HG02981 (cell line): ENCODE measurements around the gene CARMIL3.
"Not testable (repeated sequence)": the region's sequence is repeated elsewhere in the genome, so short reads cannot be mapped to it uniquely, and the experiment has no call there.

ENCODE experiments used
- ATAC-seq: cut with Tn5 transposase; IDR thresholded peaks from one replicate; pipeline ENCODE4 v1.9.1; 2021; ENCODE audit warnings: mild to moderate bottlenecking, moderate library complexity; ENCODE audit not compliant: unreplicated experiment

CARMIL3 gene

DNA sequence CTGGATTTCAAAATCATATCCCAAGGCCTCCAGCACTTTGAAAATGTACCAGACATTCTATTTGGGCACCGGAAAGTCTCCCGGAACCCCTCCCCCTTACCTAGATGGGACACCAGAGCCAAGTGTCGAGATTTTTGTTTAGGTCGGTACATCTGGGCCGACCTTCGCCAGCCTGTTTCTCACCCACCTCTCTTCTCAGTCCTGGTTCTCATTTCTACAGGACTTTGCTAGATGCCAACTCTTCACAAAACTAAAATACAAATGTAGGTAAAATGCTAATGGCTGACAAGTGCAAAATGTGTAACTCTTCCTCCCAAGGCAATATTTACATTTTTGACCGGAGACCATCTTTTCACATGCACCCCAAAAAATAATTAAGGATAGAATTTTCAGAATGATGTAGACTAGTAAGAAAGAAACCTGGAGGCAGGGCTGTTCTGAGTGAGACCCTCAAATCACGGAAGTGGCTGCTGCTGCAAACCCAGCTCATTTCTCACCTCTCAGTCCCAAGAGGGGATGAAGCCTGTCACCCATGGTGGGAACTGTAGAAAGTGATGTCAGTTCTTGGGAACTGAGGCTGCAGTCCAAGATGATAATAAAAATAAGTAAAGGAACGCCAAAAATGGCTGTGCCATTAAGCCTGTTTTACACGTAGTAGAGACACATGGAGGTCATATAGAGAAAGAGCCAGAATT, 14.7 kb upstream of the CARMIL3 start:
- ATAC-seq = not testable (repeated sequence)

DNA sequence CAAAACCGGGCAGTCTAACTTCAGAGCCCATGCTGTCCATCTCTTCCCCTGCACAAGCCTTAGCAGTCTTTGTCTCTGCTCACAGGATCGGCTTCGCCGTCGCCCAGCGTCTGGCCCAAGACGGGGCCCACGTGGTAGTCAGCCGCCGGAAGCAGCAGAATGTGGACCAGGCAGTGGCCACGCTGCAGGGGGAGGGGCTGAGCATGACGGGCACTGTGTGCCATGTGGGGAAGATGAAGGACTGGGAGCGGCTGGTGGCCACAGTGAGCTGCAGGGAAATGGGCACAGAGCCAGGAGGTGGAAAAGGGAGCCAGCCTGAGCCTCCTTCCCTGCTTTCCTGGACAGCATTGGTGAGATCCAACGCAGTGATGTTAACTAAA, 14.2 kb upstream of the CARMIL3 start:
- no peak for ATAC-seq

DNA sequence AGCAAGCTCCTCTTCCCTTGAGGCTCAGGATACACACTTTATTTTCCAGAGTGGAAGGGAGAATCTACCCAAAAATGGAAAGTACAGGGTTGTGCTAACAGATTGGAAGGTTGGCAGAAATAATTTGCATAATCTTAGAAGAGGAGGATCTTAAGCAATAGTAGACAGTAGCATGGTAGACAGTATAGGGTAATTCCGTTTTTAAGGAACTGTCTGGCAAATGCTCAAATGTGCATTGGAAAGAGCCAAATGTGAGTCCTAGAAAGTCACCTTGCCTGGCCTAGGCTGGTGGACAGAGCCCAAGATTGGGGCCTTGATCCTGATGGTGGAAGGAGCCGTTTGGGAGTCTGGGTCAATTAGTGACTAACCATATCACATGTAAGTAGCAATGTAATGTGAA, 13.1 kb upstream of the CARMIL3 start:
- no peak for ATAC-seq

DNA sequence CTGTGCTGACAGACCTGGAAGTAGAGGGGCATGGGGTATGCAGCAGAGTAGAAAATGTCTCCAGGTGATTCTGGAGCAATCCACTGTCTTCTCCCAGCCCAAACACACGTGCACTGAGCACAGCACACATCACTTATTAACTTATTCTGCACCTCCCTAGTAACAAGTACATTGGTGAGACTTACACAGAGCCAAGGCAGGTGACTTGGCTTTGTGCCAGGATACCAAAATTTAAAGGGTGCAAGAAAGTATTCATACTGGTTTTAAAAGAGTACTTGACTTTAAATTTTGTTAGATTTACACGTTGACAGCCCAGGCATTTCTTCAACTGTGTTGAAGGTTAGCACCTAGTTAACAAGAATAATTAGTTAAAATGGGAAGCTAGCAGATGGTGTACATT, 11.1 kb upstream of the CARMIL3 start:
- ATAC-seq = no peak

DNA sequence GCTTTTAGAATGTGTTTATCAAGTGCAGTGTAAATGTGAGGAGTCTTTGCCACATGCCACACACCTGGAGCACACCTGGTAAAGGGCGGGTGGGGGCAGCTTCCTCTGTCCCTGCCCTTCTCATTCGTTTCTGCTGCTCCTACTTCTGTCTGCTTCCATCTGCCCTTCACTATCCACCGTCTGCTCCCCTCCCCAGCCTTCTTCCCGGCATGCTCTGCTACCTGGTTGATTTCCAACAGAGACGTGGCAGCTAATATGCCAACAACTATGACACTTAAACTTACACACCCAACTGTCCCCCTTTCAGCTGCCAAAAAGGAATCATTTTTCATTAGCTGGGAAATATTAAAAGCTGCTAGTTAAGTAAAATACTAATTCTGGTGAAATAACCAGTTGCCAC, 9.1 kb upstream of the CARMIL3 start:
- ATAC-seq = no peak

DNA sequence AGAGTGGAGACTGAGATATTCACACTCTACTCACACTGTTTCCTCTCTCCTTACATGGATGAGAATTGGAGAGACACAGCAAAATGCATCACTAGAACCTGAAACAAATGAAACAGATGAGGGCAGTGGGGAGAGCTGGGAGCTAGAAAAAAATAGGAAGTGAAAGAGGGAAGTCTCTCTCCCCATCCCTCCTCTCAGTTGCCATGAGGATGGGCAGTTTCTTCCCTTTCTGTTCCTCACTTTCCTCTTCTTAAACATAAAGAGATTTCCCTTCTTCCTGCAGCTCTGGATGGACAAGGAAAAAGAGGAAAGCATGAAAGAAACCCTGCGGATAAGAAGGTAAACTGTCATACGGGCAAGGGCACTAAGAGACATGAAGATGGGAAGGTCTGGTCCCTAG, 2.8 kb upstream of the CARMIL3 start:
- ATAC-seq = not testable (repeated sequence)

DNA sequence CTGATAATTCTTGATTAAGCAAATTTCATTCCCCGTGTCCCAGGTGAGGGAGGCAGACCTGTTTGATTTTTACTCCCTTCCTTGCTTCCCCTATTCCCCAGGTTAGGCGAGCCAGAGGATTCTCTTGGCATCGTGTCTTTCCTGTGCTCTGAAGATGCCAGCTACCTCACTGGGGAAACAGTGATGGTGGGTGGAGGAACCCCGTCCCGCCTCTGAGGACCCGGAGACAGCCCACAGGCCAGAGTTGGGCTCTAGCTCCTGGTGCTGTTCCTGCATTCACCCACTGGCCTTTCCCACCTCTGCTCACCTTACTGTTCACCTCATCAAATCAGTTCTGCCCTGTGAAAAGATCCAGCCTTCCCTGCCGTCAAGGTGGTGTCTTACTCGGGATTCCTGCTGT, 1.1 kb upstream of the CARMIL3 start:
- not testable (repeated sequence) for ATAC-seq

DNA sequence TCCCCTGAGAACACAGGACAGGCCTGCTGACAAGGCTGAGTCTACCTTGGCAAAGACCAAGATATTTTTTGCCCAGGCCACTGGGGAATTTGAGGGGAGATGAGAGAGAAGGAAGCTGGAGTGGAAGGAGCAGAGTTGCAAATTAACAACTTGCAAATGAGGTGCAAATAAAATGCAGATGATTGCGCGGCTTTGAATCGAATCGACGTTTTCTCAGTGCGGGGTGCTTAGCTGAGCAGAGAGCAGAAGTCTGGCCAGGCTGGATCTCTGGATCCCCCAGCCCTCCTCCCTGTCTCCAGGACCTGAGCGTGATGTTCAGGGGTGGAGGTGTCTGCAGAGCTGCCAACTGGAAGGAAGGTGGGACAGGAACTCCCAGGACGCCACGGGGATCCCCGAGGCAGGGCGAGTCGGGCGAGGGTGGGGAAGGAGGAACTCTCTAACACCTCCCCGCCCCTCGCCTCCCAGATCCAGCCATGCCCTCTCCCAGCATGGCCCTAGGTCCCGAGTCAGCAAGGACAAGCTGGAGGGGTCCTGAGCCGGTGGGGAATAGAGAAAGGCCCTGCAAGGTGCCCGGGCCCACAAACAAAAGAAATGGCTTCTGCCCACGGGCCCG, 527 bp upstream of the CARMIL3 start:
- no peak for ATAC-seq

DNA sequence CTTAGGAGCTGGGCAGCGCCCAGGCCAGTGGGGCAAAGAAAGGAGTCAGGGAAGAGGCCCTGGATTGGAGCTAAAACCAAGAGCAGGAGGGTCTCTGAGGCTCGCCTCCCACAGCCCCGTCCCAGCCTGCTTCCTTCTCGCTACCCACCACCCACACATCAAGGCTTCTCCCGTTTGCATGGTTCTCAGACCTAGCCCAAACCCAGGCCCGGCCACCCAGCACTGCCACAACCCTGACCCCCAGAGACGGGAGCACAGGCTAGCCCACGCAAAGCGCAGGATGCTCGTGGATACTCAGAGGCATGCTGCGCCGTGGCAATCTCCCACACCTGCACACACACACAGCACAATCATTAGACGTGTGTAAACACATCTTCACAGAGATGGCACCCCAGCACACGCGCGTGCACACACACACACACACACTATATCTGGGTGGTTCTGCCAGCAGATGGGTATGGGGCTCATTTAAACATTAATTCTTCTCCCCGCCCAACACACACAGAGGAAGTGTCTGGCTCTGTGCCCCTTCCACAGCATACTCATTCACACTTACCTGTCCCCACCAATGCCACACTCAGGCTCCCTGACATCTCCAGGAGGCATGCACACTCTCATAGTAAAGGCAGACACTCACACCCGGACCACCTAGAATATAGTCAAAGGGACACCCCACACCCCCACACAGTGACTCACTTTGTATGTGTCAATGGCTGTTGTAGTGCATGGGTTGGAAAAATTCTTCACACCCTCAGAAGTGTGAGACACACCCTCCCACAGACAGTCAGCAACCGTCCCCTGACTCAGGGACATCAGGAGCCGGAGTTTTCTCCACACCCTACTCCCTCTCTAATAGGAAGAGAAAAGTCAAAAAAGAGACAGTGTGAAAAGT, 1.1 kb downstream of the CARMIL3 start:
- no peak for ATAC-seq

DNA sequence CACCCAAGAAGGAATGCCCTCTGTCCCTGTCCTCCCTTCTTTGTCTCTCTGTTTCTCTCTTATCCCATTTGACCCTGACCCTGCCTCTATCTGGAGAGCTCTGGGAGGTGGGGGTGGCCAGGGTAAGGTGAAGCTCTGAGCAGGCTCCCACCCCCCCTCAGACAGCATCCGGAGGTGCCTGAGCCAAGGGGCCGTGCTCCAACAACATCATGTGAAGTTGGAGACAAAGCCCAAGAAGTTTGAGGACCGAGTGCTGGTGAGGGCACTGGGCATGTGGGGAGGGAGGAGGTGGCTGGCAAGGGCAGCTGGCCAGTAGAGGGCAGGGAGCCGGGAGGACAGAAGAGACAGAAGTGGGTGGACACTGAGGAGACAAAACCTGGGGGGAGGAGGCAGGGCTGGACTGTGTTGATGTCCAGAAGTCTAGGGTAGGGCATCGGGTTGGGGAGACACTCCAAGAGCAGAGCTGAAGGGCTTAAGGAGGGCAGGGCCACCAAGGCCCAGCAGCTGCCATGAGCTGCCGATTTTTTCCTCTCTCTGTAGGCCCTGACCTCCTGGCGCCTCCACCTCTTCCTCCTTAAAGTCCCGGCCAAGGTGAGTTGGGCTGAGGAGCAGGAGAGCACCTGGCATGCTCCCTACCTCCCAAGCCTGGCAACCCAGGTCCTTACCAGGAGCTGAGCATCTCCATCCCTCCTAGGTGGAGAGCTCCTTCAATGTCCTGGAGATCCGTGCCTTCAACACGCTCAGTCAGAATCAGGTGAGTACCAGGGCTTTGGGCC, 1.9 kb downstream of the CARMIL3 start:
- no peak for ATAC-seq

DNA sequence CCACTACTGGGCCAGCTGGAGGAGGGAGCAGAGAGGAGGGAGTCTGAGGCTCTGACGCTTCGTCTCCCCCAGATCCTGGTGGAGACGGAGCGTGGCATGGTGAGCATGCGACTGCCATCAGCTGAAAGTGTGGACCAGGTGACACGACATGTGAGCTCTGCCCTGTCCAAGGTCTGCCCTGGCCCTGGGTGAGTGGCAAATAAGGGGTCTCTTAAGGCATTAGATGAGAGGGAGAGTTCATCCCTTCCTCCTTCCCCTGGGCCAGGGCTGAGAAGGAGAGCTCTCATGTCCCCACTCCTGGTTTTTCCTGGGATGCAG, 2.5 kb downstream of the CARMIL3 start:
- ATAC-seq = no peak

DNA sequence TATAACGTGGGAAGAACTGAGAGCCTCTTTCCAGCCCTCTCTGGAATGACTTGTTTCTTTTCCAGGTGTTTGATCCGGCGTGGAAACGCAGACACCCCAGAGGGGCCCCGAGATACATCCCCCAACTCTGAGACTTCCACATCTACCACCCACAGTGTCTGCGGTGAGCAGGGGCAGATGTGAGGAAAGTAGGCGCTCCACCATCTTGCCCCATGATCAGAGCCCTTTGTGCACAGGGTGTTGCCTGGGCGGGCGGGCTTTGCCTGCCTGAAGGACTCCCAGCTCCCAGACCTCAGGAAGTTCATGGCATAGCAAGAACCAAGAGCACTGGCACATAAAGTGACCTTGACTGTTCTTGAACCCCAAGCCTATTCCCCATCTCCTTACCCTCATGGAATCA, 2.8 kb downstream of the CARMIL3 start:
- ATAC-seq = no peak

DNA sequence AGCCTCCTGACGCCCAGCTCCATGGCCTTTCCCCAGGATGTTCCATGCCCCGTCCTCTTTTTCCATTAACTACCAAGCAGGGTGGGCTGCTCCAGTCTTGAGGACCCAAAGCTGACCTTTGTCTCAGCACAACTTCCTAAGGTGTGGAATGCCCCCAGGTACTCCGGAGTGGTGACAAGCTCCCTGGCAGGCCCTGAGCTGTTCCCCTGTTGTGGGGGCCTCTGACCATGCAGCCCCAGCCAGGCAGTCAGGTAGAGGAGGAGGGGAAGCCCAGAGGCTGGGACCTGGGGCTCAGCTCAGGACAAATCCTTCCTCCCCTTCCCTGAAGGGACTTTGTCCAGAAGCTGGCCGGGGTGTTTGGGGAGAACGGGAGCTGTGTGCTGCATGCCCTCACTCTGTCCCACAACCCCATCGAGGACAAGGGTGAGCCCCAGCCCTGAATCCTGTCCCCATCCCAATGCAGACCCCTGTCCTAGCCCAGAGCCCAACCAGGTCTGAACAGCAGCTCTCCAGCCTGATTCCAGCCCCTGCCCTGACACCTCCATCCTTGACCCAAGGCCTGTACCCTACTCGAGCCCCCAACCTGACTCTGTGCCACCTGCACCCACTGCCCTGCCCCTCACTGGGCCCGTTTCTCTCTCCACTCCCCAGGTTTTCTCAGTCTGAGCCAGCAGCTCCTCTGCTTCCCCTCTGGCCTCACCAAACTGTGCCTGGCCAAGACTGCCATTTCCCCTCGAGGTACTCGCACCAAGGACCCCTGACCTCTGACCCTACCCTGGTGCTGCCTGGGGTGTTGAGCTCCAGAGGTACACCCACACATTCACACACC, 4.4 kb downstream of the CARMIL3 start:
- no peak for ATAC-seq

DNA sequence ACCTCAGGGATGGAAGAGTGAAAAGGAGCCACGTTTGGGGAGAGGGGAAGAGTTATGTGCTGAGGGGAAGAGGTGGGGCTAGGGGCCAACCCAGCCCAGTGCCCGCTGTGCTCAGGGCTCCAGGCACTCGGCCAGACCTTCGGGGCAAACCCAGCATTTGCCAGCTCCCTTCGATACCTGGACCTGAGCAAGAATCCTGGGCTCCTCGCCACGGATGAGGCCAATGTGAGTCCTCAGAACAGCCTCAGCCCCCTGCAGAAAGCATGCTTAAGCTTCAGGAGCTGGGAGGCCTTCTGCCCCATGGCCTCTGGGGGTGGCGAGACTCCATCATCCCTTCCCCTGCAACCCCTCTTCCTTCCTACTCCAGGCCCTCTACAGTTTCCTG, 5.0 kb downstream of the CARMIL3 start:
- no peak for ATAC-seq

DNA sequence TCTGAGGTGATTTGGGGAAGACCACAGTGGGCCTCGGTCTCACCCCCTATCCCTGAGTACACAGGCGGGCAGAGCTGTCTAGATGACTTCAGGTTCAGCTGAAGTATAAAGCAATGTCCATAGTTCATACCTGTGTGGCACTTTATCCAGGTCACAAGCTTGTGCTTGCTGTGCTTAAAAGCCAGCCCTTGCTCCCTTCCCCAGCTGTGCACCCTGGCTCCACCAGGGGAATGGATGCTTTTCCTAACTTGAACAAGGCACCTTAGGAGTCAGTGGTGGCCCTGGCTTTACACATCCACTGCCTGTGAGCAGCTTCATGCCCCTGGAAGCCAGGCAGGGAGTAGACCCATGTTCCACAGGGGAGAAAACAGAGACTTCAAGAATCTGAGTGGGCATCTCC, 5.5 kb downstream of the CARMIL3 start:
- no peak for ATAC-seq

DNA sequence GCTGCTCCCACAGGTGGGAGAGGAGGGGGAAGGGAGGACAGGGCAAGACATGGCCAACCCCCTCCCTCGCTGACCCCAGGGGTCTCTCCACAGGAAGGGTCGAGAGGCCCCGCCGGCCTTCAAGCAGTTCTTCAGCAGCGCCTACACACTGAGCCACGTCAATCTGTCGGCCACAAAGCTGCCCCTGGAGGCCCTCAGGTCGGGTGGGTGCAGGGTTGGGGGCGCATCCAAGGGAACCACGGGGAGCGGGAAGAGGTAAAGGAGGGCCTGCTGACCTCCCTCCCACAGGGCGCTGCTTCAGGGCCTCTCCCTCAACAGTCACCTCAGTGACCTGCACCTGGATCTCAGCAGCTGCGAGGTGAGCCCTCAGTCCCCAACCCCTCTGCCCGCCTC, 6.1 kb downstream of the CARMIL3 start:
- ATAC-seq = no peak

DNA sequence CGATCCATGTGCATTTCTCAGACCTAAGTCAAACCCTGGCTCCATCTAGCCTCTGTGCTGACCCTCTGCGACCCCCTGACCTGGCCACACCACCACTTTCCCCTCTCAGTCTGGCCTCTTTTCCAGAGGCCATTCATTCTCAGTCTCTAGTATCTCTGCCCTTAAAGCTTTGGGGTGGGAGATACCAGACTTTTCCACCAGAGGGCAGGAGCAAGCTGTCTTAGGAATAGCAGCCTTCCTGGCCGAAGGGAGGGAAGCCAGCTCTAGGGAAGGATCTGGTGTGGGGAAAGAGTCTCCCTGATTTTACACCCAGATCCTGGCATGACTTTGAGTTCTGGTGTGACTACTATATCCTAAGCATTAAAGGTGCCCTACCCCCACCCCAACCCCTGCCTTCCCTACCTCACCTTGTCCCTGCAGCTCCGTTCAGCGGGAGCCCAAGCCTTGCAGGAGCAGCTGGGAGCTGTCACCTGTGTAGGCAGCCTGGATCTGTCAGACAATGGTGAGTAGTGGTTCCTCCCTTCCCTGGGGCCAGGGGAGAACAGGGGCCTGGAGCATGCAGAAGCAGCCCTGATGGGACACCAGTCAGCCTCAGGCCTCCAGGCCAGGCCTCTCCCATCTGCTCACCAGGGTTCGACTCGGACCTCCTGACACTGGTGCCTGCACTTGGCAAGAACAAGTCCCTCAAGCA, 6.6 kb downstream of the CARMIL3 start:
- ATAC-seq = peak; percentile 57

DNA sequence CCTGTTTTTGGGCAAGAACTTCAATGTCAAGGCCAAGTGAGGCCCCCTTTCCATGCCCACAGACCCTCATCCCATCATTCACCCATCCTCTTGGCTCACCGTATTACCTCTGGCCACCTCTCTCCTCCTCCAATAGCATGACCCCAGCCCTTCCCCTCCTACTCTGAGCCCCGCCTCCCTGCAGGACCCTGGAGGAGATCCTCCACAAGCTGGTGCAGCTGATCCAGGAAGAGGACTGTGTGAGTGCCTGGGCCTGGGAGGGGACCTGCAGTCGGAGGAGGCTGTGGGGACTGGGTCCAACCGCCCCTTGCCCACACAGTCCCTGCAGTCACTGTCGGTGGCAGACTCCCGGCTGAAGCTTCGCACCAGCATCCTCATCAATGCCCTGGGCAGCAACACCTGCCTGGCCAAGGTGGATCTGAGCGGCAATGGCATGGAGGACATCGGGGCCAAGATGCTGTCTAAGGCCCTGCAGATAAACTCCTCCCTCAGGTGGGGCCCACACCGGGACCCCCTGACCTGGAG, 7.2 kb downstream of the CARMIL3 start:
- ATAC-seq = no peak

DNA sequence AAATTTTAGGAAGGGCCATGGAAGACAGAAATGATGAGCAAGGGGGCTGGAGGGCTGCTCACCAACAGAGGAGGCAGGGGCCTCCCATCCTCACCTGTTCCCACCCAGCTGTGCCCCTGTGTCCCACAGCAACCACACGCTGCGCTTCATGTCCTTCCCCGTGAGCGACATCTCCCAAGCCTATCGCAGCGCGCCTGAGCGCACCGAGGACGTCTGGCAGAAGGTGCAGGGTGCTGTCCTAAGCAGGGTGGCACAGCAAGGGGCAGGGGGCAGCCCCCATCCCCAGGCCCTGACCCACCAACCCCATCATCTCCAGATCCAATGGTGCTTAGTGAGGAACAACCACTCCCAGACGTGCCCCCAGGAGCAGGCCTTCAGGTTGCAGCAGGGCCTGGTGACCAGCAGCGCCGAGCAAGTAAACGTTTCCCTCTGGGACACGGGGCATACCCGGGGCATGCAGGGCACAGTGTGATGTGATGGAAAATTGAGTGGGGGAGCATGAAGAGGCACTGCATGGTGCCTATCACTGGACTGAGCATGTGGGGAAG, 8.1 kb downstream of the CARMIL3 start:
- no peak for ATAC-seq
